GM21360 (cell line): Measurements from ENCODE around the gene BRICD5.

Source experiments
- ATAC-seq: cut with Tn5 transposase; IDR thresholded peaks from one replicate; pipeline ENCODE4 v1.9.1; 2021; ENCODE audit warnings: mild to moderate bottlenecking, moderate library complexity; ENCODE audit not compliant: unreplicated experiment

BRICD5 gene

GRCh38 chr16:2166263-2167067 is 44.2 kb downstream of the BRICD5 start:
- ATAC-seq = no peak

GRCh38 chr16:2165861-2166260 is 44.8 kb downstream of the BRICD5 start:
- ATAC-seq = no peak

GRCh38 chr16:2163211-2163881 is 47.3 kb downstream of the BRICD5 start:
- ATAC-seq = no peak

GRCh38 chr16:2162676-2163118 is 48.0 kb downstream of the BRICD5 start:
- no peak for ATAC-seq

- no peak for ATAC-seq
Measured at GRCh38 chr16:2161911-2162310, 48.8 kb downstream of the BRICD5 start.

GRCh38 chr16:2160915-2161551 is 49.6 kb downstream of the BRICD5 start:
- no peak for ATAC-seq
